HG02943 (cell line): Measurements from ENCODE around the gene ZBTB18.
"Not testable (repeated sequence)": the region's sequence is repeated elsewhere in the genome, so short reads cannot be mapped to it uniquely, and the experiment has no call there.

Experiments
- ATAC-seq: cut with Tn5 transposase; IDR thresholded peaks from one replicate; pipeline ENCODE4 v1.9.1; 2021; ENCODE audit warnings: mild to moderate bottlenecking, low read depth, moderate library complexity; ENCODE audit not compliant: unreplicated experiment

The ZBTB18 gene

DNA sequence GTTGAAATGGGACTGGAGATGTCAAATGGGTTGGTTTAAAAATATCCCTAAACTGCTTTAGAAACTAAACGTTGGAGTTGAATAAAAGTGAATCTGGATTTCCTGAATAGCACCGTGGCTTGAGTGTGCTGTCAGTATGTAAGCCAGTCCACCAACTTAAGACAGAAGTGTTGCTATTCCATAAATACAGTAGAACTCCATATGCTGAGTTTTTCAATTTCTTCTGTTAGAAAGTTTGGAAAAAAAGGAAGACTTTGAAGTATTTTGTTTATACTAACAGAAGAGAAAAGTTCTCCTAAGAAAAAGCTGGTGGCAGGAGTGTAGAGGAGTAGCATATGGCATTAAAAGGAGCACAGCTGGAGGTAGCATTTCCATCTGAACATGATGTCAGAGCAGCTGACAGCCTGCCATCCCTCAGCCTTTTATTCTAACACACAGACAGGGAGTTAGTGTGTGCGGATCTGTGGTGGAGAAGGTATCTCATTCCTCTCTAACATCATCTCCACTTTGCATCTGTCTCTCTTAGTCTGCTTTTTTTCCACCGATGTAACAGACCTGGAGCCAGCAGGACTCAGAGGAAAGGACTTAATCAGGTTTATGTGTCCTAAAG, at the start of gene ZBTB18:
TSS of gene ZBTB18 (plus strand) at position 449 of the 610 bp plus-strand sequence. CDS start at position 598, 149 bp downstream.
- ATAC-seq = no peak

DNA sequence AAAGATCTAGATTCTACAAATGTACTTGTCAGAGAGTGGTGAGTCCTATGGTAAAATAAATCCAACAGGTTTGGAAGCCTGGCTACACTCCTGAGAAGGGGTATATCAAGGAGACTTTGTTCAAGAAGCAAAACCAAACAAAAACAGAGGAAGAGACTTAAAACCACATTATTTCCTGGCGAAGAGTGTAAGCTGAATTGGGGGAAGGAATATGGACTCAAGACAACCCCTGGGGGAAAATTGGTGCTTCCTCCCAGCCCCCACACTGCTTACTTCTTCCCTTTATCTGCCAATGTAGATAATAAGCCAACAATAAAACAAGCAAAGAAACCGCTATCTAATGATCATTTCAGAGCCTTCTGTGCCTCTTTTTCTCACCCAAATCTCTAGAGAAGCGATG, 48.4 kb upstream of the ZBTB18 start:
- ATAC-seq = no peak

DNA sequence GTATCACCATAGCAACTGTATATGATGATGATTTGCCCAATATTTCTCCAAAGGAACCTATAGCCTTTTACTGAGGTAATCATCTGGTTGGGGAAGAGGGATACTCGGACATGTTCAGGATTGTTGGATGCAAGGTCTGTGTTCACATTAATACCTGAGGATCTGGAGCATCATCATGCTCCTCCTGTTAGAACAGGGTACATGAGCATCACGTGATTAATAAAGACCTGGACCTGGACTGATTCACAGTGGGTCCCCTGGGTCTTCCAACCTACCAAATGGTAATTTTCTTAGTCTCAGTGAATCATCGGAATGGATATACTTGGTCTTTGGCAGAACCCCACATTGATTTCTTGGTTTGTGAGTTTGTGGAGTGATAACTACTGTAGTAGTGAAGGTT, 45.6 kb upstream of the ZBTB18 start:
- no peak for ATAC-seq

DNA sequence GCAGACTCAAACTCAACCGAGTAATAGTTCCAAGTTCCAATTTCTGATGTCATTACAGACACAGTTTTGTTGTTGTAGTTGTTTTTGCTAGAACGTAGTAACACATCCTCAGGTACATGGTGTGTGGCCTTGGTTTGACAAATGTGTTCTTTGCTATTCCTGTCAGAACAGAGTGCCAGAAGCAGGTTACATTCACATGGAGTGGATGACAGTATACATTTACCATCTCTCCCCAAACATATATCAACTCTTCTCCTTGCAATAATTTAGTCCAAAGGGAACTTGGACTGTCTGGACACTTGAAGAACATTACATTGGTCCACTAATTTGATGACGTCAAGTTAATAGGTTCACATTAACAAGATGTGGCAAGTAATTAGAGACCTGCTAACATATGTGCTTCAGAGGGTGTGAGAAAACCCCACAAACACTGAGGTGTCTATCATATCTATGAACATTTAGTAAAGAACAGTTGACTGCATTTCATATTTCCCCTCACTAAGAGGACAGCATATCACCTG, 44.6 kb upstream of the ZBTB18 start:
- ATAC-seq = no peak

DNA sequence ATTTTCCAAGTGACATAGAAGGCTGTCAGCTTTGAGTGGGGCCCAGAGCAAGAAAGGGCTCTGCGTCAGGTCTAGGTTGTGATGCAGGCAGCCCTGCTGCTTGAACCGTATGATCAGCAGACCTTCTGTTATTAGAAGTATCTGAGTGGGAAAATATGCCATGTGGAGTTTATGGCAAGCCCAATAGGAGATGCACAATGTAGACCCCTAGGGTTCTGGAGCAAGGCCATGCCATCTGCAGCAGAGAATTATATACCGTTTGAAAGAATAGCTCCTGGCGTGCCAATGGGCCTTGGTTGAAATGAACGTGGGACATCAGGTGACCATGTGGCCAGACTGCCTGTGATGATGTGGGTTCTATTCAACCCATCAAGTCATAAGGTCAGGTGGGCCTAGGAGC, 44.1 kb upstream of the ZBTB18 start:
- ATAC-seq = no peak

DNA sequence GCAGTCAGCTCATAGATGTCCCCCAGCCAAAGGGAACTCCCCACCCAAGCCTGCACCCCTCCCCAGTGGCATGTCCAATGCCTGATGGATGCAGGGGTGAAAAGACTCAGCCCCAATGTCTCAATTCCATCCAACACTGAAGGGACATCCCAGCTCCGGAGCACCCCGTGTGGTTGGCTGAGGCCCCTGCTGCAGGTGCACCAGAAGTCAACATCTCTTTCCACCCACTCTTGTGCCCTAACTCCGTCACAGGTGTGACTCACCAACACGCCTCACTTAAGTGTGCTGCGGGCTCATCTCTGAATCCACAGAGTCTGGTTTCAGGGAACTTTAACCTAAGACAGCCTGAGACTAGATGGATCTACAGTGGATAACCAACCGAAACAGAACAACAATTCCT, 40.9 kb upstream of the ZBTB18 start:
- no peak for ATAC-seq

DNA sequence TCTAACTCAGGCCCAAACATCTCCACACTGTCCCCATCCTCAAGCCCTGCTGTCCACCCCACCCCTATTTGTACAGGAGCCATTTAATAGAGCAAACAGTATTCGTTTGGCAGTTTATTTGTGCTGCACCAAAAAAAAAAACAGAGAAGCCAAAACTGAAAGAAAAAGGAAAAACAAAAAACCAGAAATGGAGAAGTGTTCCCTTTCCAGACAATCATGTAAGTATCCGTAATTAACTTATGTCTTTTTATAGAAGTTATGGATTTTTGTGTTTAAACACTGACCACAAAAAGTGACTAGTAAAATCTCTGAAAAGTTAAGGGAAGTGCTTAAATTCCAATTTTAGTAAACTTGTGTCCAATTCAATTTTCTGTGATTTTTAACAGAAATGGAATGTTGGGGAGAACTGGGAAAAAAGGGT, 40.4 kb upstream of the ZBTB18 start:
- no peak for ATAC-seq

DNA sequence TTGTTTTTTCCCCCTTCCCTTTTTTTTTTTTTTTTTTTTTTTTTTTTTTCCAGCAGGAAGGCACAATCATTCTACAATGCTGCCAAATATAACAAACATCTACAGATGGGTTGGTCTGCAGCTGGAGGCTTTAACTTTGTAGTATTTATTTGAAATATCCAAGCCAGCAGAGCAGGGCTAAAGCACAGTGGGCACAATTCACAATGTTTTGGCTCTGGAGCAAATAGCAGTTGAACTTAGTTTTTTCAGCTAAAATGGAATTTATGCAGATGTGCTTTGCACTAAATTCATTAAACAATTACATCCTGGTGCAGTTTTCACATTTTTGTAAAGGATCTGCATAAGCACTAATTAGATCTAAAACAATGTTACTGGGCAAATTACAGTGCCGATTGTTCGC, 39.8 kb upstream of the ZBTB18 start:
- no peak for ATAC-seq

DNA sequence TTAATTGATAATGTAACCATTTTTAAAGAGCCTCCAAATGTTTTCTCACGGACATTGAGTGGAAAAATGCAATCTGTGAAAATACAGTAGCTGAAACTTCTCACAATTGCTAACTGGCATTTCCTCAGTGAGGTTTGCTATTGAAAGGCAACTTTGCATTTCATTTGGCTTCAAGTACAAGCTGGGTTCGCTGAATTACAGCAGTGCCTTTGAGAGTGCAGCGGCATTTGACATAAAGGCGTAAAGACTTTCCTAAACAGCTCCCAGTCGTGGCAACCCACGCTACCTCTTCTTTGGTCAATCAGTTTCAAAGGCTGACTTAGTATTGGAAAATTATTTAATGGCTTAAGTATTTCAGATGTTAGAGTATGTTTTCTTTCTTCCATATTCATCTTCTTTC, 39.3 kb upstream of the ZBTB18 start:
- no peak for ATAC-seq

DNA sequence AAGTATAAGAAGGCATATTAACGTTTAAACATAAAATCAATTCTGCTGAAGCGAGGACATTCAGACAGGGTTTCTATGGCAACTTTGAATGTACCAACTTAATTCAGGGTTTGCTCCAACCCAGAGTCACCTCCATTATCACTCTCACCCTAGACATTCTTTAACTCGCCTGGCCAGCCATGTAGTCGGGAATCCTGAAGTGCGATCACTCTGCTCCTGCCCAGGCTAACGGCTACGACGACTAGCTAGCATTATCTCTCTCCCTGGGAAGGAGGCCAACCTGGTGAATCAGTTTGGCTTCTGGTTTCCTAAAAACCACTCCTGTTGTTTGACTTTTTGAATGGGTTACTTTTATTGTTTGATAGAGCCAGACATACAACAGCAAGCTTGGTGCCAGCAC, 38.9 kb upstream of the ZBTB18 start:
- no peak for ATAC-seq

DNA sequence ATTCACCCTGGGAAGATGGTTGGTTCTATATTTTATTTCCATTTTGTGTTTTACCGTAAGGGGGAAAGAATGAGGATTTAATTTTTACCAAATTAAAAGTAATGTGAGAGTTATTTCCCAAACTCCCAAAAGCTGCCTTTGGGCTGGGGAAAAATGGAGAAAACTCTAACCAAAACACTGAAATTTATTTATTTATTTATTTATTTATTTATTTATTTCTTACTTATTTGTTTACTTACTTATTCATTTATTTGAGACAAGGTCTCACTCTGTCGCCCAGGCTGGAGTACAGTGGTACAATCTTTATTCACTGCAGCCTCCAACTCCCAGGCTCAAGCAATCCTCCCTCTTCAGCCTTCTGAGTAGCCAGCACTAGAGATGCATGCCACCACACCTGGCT, 38.0 kb upstream of the ZBTB18 start:
- no peak for ATAC-seq

DNA sequence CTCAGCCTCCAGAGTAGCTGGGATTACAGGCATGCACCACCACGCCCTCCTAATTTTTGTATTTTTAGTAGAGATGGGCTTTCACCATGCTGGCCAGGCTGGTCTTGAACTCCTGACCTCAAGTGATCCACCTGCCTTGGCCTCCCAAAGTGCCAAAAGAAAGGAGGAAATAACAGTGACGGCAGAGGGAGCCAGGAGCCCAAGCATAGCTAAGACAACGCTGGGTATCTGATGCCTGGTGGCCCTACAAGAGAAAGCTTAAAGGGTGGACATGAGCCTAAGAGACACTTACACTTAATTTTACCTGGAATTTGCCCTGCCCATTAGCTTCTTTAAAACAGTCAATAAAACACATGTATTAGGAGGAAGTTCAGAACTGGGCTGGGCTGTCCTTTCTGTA, 36.2 kb upstream of the ZBTB18 start:
- not testable (repeated sequence) for ATAC-seq

DNA sequence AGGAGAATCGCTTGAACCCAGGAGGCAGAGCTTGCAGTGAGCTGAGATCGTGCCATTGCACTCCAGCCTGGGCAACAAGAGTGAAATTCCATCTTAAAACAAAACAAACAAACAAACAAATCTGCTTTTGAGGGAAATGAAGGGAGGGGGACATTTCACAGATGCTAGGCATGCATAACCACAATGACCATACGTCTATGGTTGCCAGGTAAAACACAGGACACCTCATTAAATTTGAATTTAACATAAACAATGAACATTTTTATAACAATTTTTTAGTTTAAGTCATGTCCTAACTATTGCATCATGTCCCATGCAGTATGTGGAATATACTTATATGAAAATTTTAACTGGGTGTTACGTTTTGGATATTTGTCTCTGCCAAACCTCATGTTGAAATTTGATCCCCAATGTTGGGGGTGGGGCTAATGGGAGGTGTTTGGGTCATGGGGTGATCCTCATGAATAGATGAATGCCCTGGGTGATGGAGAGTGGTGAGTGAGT, 31.0 kb upstream of the ZBTB18 start:
- ATAC-seq = no peak

DNA sequence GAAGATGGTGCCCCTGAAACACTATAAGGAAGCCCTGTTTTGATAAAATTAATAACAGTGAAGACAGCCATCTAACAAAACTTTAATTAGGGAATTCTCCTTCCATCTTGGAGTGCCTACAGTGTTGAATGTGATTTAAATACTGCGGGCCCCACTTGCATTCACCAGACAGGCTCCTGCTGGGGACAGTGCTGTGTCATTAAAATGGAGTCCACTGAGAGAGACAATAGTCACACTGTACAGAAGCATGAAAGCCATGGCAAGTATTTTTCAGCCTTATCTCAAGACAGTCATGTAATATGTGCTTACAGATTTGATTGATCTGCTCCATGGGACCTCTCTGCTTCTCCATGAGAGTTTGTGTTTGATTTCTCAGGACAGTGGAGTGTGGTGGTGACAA, 29.7 kb upstream of the ZBTB18 start:
- no peak for ATAC-seq

DNA sequence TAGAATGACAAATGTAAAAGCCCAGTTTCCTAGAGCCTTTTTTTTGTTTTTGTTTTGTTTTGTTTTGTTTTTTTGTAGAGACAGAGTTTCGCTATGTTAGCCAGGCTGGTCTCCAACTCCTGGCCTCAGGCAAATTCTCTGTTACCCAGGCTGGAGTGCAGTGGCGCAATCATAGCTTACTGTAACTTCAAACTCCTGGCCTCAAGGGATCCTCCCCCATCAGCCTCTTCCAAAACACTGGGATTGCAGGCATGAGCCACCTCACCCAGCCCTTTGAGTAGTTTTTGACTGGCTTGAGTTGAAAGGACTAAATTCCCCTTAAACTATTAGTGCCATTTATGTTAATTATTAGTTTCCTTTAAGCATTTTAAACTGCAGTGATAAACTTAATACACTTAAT, 28.8 kb upstream of the ZBTB18 start:
- ATAC-seq = no peak

DNA sequence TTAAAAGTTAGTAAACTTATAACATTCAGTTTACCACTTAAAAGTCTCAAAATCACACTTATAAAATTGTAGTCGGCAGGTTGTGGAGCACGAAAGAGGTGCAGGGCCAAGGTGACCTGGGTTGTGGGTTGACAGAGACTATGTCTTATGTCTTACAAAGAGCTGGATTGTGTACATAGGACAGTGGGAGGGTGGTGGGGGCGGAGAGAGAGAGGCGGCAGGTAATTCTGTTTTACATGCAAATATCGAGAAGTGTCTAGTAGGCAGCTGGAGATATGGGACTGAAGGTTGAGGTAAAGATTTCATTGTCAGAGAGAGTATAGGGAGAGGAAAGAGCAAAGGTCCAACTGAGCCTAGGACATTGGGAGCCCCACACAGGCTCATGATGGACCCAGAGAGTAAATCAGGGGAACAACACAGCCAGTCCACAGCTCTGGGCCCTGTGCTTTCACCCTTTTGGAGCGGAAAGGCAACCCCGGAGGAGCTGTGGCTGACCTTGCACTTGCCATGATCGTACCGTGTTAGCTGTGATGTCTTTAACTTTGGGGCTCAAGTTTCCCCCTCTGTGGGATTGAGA, 28.1 kb upstream of the ZBTB18 start:
- ATAC-seq = no peak

DNA sequence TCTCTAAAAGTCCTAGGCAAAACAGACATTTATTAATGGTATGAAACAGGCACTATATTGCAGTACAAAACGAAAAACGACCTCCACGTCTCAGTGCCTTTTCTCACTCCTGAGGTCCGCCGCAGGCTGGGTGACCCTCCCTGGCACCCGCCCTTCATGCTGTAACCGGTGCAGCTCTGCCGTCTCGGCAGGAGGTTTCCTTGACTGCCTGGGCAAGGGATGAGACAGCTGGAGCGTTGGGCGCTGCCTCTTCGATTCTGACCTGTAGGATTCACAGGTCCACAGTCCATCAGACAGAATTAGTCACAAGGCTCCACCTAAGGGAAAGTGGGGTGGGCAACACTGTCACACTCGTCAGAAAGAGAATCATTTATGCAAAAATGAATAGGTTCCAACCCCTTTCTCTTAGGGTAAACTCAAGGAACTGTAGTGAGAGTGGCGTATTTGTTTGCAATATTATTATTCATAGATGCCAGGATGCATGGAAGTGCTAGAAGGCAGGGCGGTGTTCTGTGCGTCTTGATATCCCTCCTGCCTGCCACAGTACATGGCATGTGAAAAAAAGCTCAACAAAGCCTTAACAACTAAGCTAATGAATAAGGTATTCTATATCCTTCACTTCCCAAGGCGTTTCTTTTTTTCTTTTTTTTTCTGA, 23.5 kb upstream of the ZBTB18 start:
- no peak for ATAC-seq

DNA sequence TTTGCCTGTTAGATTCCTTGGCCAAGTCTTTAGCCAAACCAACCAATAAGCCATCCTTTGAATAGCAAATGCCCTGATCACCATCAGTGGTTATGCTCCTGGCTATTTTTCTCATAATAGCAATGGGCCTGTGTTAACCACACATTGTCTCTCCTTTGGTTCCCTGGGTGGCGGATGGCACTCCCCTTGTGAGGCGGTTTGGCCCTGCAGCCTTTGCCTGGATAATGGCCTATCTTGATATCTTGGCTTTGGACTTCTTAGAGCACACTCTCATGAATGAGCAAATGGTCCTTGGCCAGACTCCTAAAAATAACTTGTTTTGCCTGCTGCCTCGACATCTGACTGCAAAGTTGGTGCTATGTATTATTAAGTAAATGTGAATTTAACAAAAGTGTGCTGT, 22.4 kb upstream of the ZBTB18 start:
- no peak for ATAC-seq

DNA sequence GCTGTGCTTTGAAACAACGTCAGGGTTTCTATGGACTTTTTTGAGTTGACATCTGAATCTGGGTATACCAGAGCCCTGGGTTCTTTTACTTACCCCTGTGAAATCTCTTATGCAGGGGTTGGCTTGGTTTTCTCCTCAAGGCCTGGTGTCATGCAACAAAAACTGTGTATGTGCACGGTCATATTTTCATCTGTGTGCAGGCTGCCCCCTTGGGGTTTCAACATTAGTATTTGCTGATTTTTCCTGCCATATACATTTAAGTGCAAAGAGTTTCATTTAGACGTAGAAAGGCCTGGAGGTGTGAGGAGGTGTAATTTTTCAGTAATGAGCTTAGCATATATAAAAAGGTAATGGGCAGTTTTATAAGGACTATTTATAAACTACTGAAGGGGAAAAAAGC, 22.0 kb upstream of the ZBTB18 start:
- ATAC-seq = no peak

DNA sequence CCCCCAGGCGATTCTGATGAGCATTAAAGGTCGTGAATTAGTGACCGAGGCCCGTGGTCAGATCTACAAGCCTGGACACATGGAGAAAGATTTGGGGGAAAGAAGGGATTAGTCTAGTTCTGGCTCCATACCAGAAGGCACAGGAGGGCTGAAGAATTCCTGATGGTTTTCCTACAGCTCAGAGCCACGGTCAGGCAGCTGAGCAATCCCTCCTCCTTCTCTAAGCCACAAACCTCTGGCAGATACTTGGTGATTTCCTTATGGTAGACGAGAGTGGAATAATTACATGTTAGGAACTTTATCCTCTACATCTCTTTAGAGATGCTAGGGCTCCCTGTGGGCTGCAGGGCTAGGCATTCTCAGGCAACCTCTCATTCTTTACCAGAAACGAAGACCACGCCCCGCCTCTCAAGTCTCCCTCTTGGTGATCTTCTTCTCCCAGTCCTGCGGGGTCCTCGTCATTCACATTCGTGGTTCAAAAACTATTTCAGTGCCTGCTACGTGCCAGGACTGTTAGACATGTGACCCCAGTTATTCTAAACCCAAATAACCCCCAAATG, 20.5 kb upstream of the ZBTB18 start:
- no peak for ATAC-seq

DNA sequence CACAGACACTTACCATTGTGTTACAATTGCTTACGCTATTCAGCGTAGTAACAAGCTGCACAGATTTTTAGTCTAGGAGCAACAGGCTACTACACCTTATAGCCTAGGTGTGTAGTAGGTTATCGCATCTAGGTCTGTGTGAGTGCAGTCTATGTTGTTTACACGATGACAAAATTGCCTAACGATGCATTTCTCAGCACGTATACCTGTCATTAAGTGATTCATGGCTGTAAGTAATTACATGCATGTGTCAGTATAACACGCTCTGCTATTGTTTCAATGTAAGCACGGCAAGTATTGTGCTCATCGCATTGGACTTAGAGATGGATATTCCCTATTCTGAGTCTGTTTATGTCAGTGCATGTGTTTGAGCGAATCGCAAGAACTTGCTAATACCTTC, 15.7 kb upstream of the ZBTB18 start:
- ATAC-seq = no peak

DNA sequence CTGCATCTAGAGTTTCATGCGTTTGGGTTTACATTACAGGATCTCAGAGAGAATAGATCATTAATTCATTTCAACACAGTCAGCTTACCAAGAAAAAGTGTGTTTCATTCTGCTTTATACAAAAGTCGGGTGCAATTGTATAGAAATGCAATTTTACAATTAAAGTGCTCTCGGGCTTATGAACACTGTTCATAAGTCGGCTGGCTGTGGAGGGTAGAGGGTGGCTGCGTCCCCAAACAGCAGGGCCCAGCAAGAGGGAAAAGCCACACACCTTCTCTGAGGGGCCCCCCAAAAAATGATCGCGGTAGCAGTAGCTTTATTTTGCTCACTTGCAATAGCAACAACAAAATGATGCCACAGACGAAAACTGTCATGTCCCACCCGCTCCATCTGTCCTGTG, 13.8 kb upstream of the ZBTB18 start:
- ATAC-seq = no peak
